H9 (cell line): ENCODE results near the gene CARD6. TPM values are rescaled to one million over a fixed set of nuclear protein-coding genes. Genes with fewer than 3 reads are reported as not detected.

Experiments
- DNase-seq: peaks from one replicate; pipeline ENCODE4 v3.0.0-alpha.2; 2017
- H2AFZ ChIP-seq: one replicate; pipeline ENCODE4 v1.6.1; 2013; ENCODE audit warnings: mild to moderate bottlenecking, low read length, control low read depth, moderate library complexity
- H2AK5ac ChIP-seq: 2 replicates; pipeline ENCODE4 v1.6.1; 2013; ENCODE audit warnings: low read length, control low read depth, mixed read lengths; ENCODE audit not compliant: insufficient read length
- H2BK120ac ChIP-seq: one replicate; pipeline ENCODE4 v1.6.1; 2013; ENCODE audit warnings: low read depth, mild to moderate bottlenecking, low read length, control low read depth, inconsistent platforms; ENCODE audit not compliant: poor library complexity, severe bottlenecking
- H2BK12ac ChIP-seq: 2 replicates; pipeline ENCODE4 v1.6.1; 2013; ENCODE audit warnings: low read length, control low read depth, mixed read lengths, low read depth; ENCODE audit not compliant: insufficient read length
- H2BK15ac ChIP-seq: 2 replicates; pipeline ENCODE4 v1.6.1; 2013; ENCODE audit warnings: low read depth, low read length, control low read depth
- H2BK20ac ChIP-seq: one replicate; pipeline ENCODE4 v1.6.1; 2013; ENCODE audit warnings: low read depth, mild to moderate bottlenecking, low read length, control low read depth, inconsistent platforms; ENCODE audit not compliant: poor library complexity, severe bottlenecking
- H2BK5ac ChIP-seq: 2 replicates; pipeline ENCODE4 v1.6.1; 2013; ENCODE audit warnings: low read length, control low read depth, mixed read lengths; ENCODE audit not compliant: insufficient read length
- H3K14ac ChIP-seq: 2 replicates; pipeline ENCODE4 v1.6.1; 2013; ENCODE audit warnings: low read length, control low read depth; ENCODE audit not compliant: insufficient read depth
- H3K18ac ChIP-seq: 2 replicates; pipeline ENCODE4 v1.6.1; 2013; ENCODE audit warnings: low read depth, mild to moderate bottlenecking, mixed read lengths, low read length, control low read depth; ENCODE audit not compliant: insufficient read length
- H3K23ac ChIP-seq: 2 replicates; pipeline ENCODE4 v1.6.1; 2013; ENCODE audit warnings: low read length, control low read depth, mixed read lengths, low read depth; ENCODE audit not compliant: insufficient read length
- H3K23me2 ChIP-seq: 2 replicates; pipeline ENCODE4 v1.6.1; 2013; ENCODE audit warnings: low read depth, mild to moderate bottlenecking, mixed read lengths, low read length, control low read depth; ENCODE audit not compliant: insufficient read length, poor library complexity, severe bottlenecking
- H3K27ac ChIP-seq: 2 replicates; pipeline ENCODE4 v1.5.1; 2013; ENCODE audit warnings: low read length, control low read depth, mixed read lengths, low read depth; ENCODE audit not compliant: insufficient read length
- H3K27me3 ChIP-seq: 2 replicates; pipeline ENCODE4 v1.6.1; 2013; ENCODE audit warnings: low read length, control low read depth, inconsistent platforms; ENCODE audit not compliant: insufficient read depth
- H3K4ac ChIP-seq: 2 replicates; pipeline ENCODE4 v1.6.1; 2013; ENCODE audit warnings: low read depth, mild to moderate bottlenecking, control low read depth, inconsistent platforms, low read length, moderate library complexity
- H3K4me1 ChIP-seq: 2 replicates; pipeline ENCODE4 v1.6.1; 2013; ENCODE audit warnings: low read length, control low read depth, inconsistent platforms; ENCODE audit not compliant: insufficient read depth
- H3K4me2 ChIP-seq: 2 replicates; pipeline ENCODE4 v1.6.1; 2013; ENCODE audit warnings: low read length, control low read depth, mixed read lengths; ENCODE audit not compliant: insufficient read length, insufficient read depth
- H3K56ac ChIP-seq: 2 replicates; pipeline ENCODE4 v1.6.1; 2013; ENCODE audit warnings: low read depth, mild to moderate bottlenecking, mixed read lengths, low read length, control low read depth; ENCODE audit not compliant: insufficient read length
- H3K79me1 ChIP-seq: 2 replicates; pipeline ENCODE4 v1.6.1; 2013; ENCODE audit warnings: low read depth, mild to moderate bottlenecking, moderate library complexity, low read length, control low read depth, inconsistent platforms; ENCODE audit not compliant: insufficient read depth, poor library complexity, severe bottlenecking
- H3K79me2 ChIP-seq: 2 replicates; pipeline ENCODE4 v1.6.1; 2013; ENCODE audit warnings: low read length, control low read depth, inconsistent platforms; ENCODE audit not compliant: insufficient read depth
- H3K9ac ChIP-seq: 2 replicates; pipeline ENCODE4 v1.6.1; 2013; ENCODE audit warnings: low read length, control low read depth, mixed read lengths; ENCODE audit not compliant: insufficient read length; ENCODE audit errors: extremely low read depth
- H3K9me3 ChIP-seq: one replicate; pipeline ENCODE4 v1.6.1; 2013; ENCODE audit warnings: low read depth, low read length, inconsistent platforms; ENCODE audit not compliant: control insufficient read depth
- H3T11ph ChIP-seq: one replicate; pipeline ENCODE4 v1.6.1; 2013; ENCODE audit warnings: mild to moderate bottlenecking, low read length, control low read depth, inconsistent platforms
- H4K20me1 ChIP-seq: one replicate; pipeline ENCODE4 v1.6.1; 2013; ENCODE audit not compliant: control insufficient read depth, insufficient read length, insufficient read depth
- H4K5ac ChIP-seq: 2 replicates; pipeline ENCODE4 v1.6.1; 2013; ENCODE audit warnings: low read depth, mild to moderate bottlenecking, mixed read lengths, low read length, control low read depth; ENCODE audit not compliant: insufficient read length
- H4K8ac ChIP-seq: replicated peaks from 2 replicates; pipeline ENCODE4 v1.6.1; 2013; ENCODE audit warnings: low read length, control low read depth, mixed read lengths, low read depth; ENCODE audit not compliant: insufficient read length
- H4K91ac ChIP-seq: 2 replicates; pipeline ENCODE4 v1.6.1; 2013; ENCODE audit warnings: low read depth, mild to moderate bottlenecking, moderate library complexity, mixed read lengths, low read length, control low read depth; ENCODE audit not compliant: insufficient read length
- H3K27ac Mint-ChIP-seq, 3 experiments: 2 replicates in 2 of 3; 3 replicates in 1 of 3; pipeline ENCODE4 v1.8.0; 2020 to 2021; ENCODE audit warnings: mixed read lengths in 3 of 3, mild to moderate bottlenecking in 1 of 3, moderate library complexity in 1 of 3
- H3K27me3 Mint-ChIP-seq: 2 replicates; pipeline ENCODE4 v1.8.0; 2021; ENCODE audit warnings: low read depth, mild to moderate bottlenecking, moderate library complexity, mixed read lengths
- H3K36me3 Mint-ChIP-seq, 3 experiments: 2 replicates in 2 of 3; 3 replicates in 1 of 3; pipeline ENCODE4 v1.8.0; 2020 to 2021; ENCODE audit warnings: low read depth in 3 of 3, mixed read lengths in 3 of 3; ENCODE audit not compliant: insufficient read depth in 1 of 3
- H3K4me1 Mint-ChIP-seq, 2 experiments: 2 replicates each; pipeline ENCODE4 v1.8.0; 2020; ENCODE audit warnings: mixed read lengths in 2 of 2
- H3K4me3 Mint-ChIP-seq, 2 experiments: 2 replicates in 1 of 2; 3 replicates in 1 of 2; pipeline ENCODE4 v1.8.0; 2020 to 2021; ENCODE audit warnings: mild to moderate bottlenecking in 2 of 2, mixed read lengths in 2 of 2, moderate library complexity in 1 of 2
- H3K9me3 Mint-ChIP-seq, 2 experiments: 2 replicates in 1 of 2; 3 replicates in 1 of 2; pipeline ENCODE4 v1.8.0; 2020; ENCODE audit warnings: mild to moderate bottlenecking in 2 of 2, mixed read lengths in 2 of 2, moderate library complexity in 1 of 2
- WGBS: extraction: QIAGEN DNeasy Blood & Tissue Kit; methylation state at CpG from one replicate; pipeline ENCODE4 v1.1.7; 2013; ENCODE audit warnings: missing lambda C conversion rate, low lambda C conversion rate, mixed read lengths; ENCODE audit not compliant: insufficient read length; ENCODE audit errors: extremely low coverage; 5-methylcytosine and 5-hydroxymethylcytosine counted together
- total RNA-seq: library from RNA; stranded (reverse); gene quantifications from 2 replicates; pipeline ENCODE4 v1.2.1, GENCODE V29; 2021
- TF ChIP-seq, protein P1 (sequence below): fragments of 200-600 bp; sonication (generic); conservative IDR thresholded peaks from 3 replicates; pipeline ENCODE4 v1.8.0; 2021; ENCODE audit warnings: antibody characterized with exemption, mild to moderate bottlenecking

CARD6 gene
- total RNA-seq, 1 experiment from 2014 or later, result 0.35 TPM

DNA sequence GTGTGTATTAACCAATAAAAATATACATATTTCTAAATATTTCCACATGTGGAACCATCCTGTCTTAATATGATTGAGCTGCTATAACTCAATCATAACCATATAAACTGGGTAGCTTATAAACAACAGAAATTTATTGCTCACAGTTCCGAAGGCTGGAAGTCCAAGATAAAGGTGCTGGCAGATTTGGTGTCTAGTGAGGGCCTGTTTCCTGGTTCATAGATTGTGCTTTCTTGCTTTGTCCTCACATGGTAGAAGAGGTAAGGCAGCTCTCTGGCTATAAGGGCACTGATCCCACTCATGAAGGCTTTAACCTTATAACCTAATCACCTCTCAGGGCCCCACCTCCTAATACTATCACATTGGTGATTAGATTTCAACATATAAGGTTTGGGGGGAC is 29.0 kb upstream of the CARD6 start:
- no peaks in the 10 kb centered on the region for H4K20me1 ChIP-seq
- no peak overlapping the region for H2AK5ac ChIP-seq
- Mint-ChIP-seq H3K36me3 (no peaks in the 10 kb centered on the region; a peak in 1 of 7 replicates), H3K27ac (no peak overlapping the region), H3K4me1 (peaks cover 8 to 10% of the 10 kb centered on the region in 2 experiments), H3K9me3 (no peaks in the 10 kb centered on the region), H3K4me3 (no peak overlapping the region), H3K27me3 (no peaks in the 10 kb centered on the region)
- no peak overlapping the region for H3K9ac ChIP-seq
- no peak overlapping the region for H3T11ph ChIP-seq
- no peak overlapping the region for H3K56ac ChIP-seq
- no peak for DNase-seq
- no peak overlapping the region for H2AFZ ChIP-seq
- H3K9me3 ChIP-seq, result no peaks in the 10 kb centered on the region
- no peak overlapping the region for H3K4me2 ChIP-seq
- H2BK5ac ChIP-seq, result no peak overlapping the region
- H3K4ac ChIP-seq, result no peak overlapping the region
- H3K4me1 ChIP-seq, result no peaks in the 10 kb centered on the region
- no peak overlapping the region for H3K18ac ChIP-seq
- H4K91ac ChIP-seq, result no peak overlapping the region
- no peaks in the 10 kb centered on the region for H3K27me3 ChIP-seq
- H2BK20ac ChIP-seq, result no peak overlapping the region
- no peak overlapping the region for H4K8ac ChIP-seq
- no peak overlapping the region for H3K27ac ChIP-seq
- no peak overlapping the region for H4K5ac ChIP-seq
- no peaks in the 10 kb centered on the region for H3K79me1 ChIP-seq
- H3K23me2 ChIP-seq, result no peaks in the 10 kb centered on the region
- H2BK120ac ChIP-seq, result no peak overlapping the region
- TF ChIP-seq, protein P1, sequence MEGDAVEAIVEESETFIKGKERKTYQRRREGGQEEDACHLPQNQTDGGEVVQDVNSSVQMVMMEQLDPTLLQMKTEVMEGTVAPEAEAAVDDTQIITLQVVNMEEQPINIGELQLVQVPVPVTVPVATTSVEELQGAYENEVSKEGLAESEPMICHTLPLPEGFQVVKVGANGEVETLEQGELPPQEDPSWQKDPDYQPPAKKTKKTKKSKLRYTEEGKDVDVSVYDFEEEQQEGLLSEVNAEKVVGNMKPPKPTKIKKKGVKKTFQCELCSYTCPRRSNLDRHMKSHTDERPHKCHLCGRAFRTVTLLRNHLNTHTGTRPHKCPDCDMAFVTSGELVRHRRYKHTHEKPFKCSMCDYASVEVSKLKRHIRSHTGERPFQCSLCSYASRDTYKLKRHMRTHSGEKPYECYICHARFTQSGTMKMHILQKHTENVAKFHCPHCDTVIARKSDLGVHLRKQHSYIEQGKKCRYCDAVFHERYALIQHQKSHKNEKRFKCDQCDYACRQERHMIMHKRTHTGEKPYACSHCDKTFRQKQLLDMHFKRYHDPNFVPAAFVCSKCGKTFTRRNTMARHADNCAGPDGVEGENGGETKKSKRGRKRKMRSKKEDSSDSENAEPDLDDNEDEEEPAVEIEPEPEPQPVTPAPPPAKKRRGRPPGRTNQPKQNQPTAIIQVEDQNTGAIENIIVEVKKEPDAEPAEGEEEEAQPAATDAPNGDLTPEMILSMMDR, result no peak
- no CpG with 5 or more reads among the region's 1 CpG for WGBS
- H3K14ac ChIP-seq, result no peak overlapping the region
- no peaks in the 10 kb centered on the region for H3K79me2 ChIP-seq
- no peak overlapping the region for H2BK12ac ChIP-seq
- no peak overlapping the region for H2BK15ac ChIP-seq
- no peak overlapping the region for H3K23ac ChIP-seq
